Trophoblast cell (in vitro differentiated cells and primary cell): ENCODE data around the gene CCDC93.

Experiments used
- DNase-seq, 2 donors: peaks; one replicate each; pipeline ENCODE4 v3.0.0-alpha.2; 2016
- H2AFZ ChIP-seq: 2 replicates; pipeline ENCODE4 v1.6.1; 2013; ENCODE audit warnings: low read length, moderate library complexity, mild to moderate bottlenecking; ENCODE audit not compliant: insufficient read depth, poor library complexity
- H2AK5ac ChIP-seq: 2 replicates; pipeline ENCODE4 v1.6.1; 2013; ENCODE audit warnings: mild to moderate bottlenecking, low read length
- H2BK120ac ChIP-seq: 2 replicates; pipeline ENCODE4 v1.6.1; 2013; ENCODE audit warnings: low read length, mild to moderate bottlenecking, moderate library complexity; ENCODE audit not compliant: insufficient read depth, poor library complexity
- H2BK12ac ChIP-seq: 2 replicates; pipeline ENCODE4 v1.6.1; 2013; ENCODE audit warnings: mild to moderate bottlenecking, low read length, moderate library complexity
- H2BK5ac ChIP-seq: 2 replicates; pipeline ENCODE4 v1.6.1; 2013; ENCODE audit warnings: low read length, low read depth, moderate library complexity, mild to moderate bottlenecking; ENCODE audit not compliant: poor library complexity
- H3K14ac ChIP-seq: 2 replicates; pipeline ENCODE4 v1.6.1; 2013; ENCODE audit warnings: mild to moderate bottlenecking, low read length
- H3K18ac ChIP-seq: 2 replicates; pipeline ENCODE4 v1.6.1; 2013; ENCODE audit warnings: mild to moderate bottlenecking, low read length
- H3K23ac ChIP-seq: 2 replicates; pipeline ENCODE4 v1.6.1; 2013; ENCODE audit warnings: low read length
- H3K27ac ChIP-seq: 2 replicates; pipeline ENCODE4 v1.5.1; 2013; ENCODE audit warnings: low read depth, mild to moderate bottlenecking, inconsistent platforms, low read length, moderate library complexity
- H3K27me3 ChIP-seq: 2 replicates; pipeline ENCODE4 v1.6.1; 2013; ENCODE audit warnings: inconsistent platforms, mild to moderate bottlenecking, low read length, moderate library complexity; ENCODE audit not compliant: insufficient read depth
- H3K36me3 ChIP-seq, 2 experiments: 1 replicate in 1 of 2; 2 replicates in 1 of 2; pipeline ENCODE4 v1.6.1; 2013; ENCODE audit warnings: low read length in 2 of 2, mild to moderate bottlenecking in 2 of 2, moderate library complexity in 1 of 2; ENCODE audit not compliant: insufficient read depth in 2 of 2, control insufficient read depth in 1 of 2
- H3K4ac ChIP-seq: 2 replicates; pipeline ENCODE4 v1.6.1; 2013; ENCODE audit warnings: low read depth, mild to moderate bottlenecking, low read length, moderate library complexity
- H3K4me1 ChIP-seq, 2 experiments: 1 replicate in 1 of 2; 2 replicates in 1 of 2; pipeline ENCODE4 v1.6.1; 2013; ENCODE audit warnings: low read length in 2 of 2, mild to moderate bottlenecking in 2 of 2, moderate library complexity in 1 of 2; ENCODE audit not compliant: insufficient read depth in 2 of 2, control insufficient read depth in 1 of 2
- H3K4me2 ChIP-seq: 2 replicates; pipeline ENCODE4 v1.6.1; 2013; ENCODE audit warnings: inconsistent platforms, mild to moderate bottlenecking, low read length, moderate library complexity
- H3K4me3 ChIP-seq: 2 replicates; pipeline ENCODE4 v1.5.1; 2013; ENCODE audit warnings: mild to moderate bottlenecking, low read depth, low read length, inconsistent platforms
- H3K79me1 ChIP-seq: one replicate; pipeline ENCODE4 v1.6.1; 2013; ENCODE audit warnings: low read length
- H3K79me2 ChIP-seq: 2 replicates; pipeline ENCODE4 v1.6.1; 2013; ENCODE audit warnings: low read length, mild to moderate bottlenecking; ENCODE audit not compliant: control insufficient read depth, insufficient read depth, poor library complexity
- H3K9ac ChIP-seq: 2 replicates; pipeline ENCODE4 v1.6.1; 2013; ENCODE audit warnings: mild to moderate bottlenecking, low read length
- H3K9me3 ChIP-seq: 2 replicates; pipeline ENCODE4 v1.6.1; 2013; ENCODE audit warnings: low read depth, mild to moderate bottlenecking, control low read depth, inconsistent platforms, low read length; ENCODE audit not compliant: insufficient read depth
- H4K12ac ChIP-seq: 2 replicates; pipeline ENCODE4 v1.6.1; 2013; ENCODE audit warnings: low read depth, mild to moderate bottlenecking, low read length, moderate library complexity
- H4K8ac ChIP-seq: 2 replicates; pipeline ENCODE4 v1.6.1; 2013; ENCODE audit warnings: low read depth, mild to moderate bottlenecking, low read length, moderate library complexity
- H4K91ac ChIP-seq: one replicate; pipeline ENCODE4 v1.6.1; 2013; ENCODE audit warnings: low read depth, mild to moderate bottlenecking, low read length, moderate library complexity
- WGBS: extraction: QIAGEN DNeasy Blood & Tissue Kit; methylation state at CpG from one replicate; pipeline ENCODE4 v1.1.7; 2013; ENCODE audit warnings: missing lambda C conversion rate; ENCODE audit not compliant: insufficient read length, insufficient coverage; ENCODE audit errors: extremely low coverage; 5-methylcytosine and 5-hydroxymethylcytosine counted together

Gene CCDC93

GRCh38 chr2:118045286-118045685, 31.4 kb upstream of the CCDC93 start:
- Histone ChIP-seq H3K4ac (no peak overlapping the region), H3K27me3 (no peaks in the 10 kb centered on the region), H2AFZ (no peak overlapping the region), H4K12ac (no peak overlapping the region), H3K23ac (no peak overlapping the region), H3K9ac (no peak overlapping the region), H3K36me3 (no peaks in the 10 kb centered on the region), H4K8ac (no peak overlapping the region), H3K9me3 (peaks cover 1% of the 10 kb centered on the region), H3K4me3 (no peak overlapping the region), H2AK5ac (no peak overlapping the region), H3K14ac (no peak overlapping the region), H2BK120ac (no peak overlapping the region), H2BK12ac (no peak overlapping the region), H2BK5ac (no peak overlapping the region), H3K4me2 (no peak overlapping the region), H3K79me2 (no peaks in the 10 kb centered on the region), H4K91ac (no peak overlapping the region), H3K79me1 (no peaks in the 10 kb centered on the region), H3K18ac (no peak overlapping the region), H3K27ac (no peak overlapping the region), H3K4me1 (no peaks in the 10 kb centered on the region)
- DNase-seq: no peak
- WGBS: no CpG with 5 or more reads among the region's 1 CpG

- Histone ChIP-seq H3K4me2 (no peak overlapping the region), H2BK5ac (no peak overlapping the region), H2BK12ac (no peak overlapping the region), H3K79me2 (no peaks in the 10 kb centered on the region), H3K27me3 (no peaks in the 10 kb centered on the region), H4K12ac (no peak overlapping the region), H3K4me1 (no peaks in the 10 kb centered on the region), H3K9ac (no peak overlapping the region), H4K8ac (no peak overlapping the region), H3K18ac (no peak overlapping the region), H3K4me3 (no peak overlapping the region), H3K79me1 (no peaks in the 10 kb centered on the region), H4K91ac (no peak overlapping the region), H3K9me3 (peaks cover 1% of the 10 kb centered on the region), H3K27ac (no peak overlapping the region), H3K4ac (no peak overlapping the region), H2AFZ (no peak overlapping the region), H3K14ac (no peak overlapping the region), H2AK5ac (no peak overlapping the region), H3K36me3 (no peaks in the 10 kb centered on the region), H2BK120ac (no peak overlapping the region), H3K23ac (no peak overlapping the region)
- WGBS: no CpG with 5 or more reads among the region's 2 CpGs
- no peak for DNase-seq
Observed at GRCh38 chr2:118044854-118045253, 31.0 kb upstream of the CCDC93 start.

- Histone ChIP-seq H4K12ac (no peak overlapping the region), H3K27me3 (no peaks in the 10 kb centered on the region), H4K91ac (no peak overlapping the region), H4K8ac (no peak overlapping the region), H2BK120ac (no peak overlapping the region), H3K14ac (no peak overlapping the region), H3K4ac (no peak overlapping the region), H3K4me2 (no peak overlapping the region), H3K23ac (peak overlapping the region; percentile 71), H2BK5ac (no peak overlapping the region), H3K9me3 (peaks cover 1% of the 10 kb centered on the region), H3K36me3 (no peaks in the 10 kb centered on the region), H2AFZ (no peak overlapping the region), H3K9ac (no peak overlapping the region), H2BK12ac (no peak overlapping the region), H3K79me2 (no peaks in the 10 kb centered on the region), H3K18ac (no peak overlapping the region), H3K79me1 (no peaks in the 10 kb centered on the region), H3K4me3 (no peak overlapping the region), H3K27ac (no peak overlapping the region), H2AK5ac (no peak overlapping the region), H3K4me1 (no peaks in the 10 kb centered on the region)
- no peak for DNase-seq
- no CpG with 5 or more reads among the region's 6 CpGs for WGBS
Observed at GRCh38 chr2:118044103-118044716, 30.3 kb upstream of the CCDC93 start.

- Histone ChIP-seq H2AFZ (no peak overlapping the region), H2BK5ac (no peak overlapping the region), H3K79me2 (no peaks in the 10 kb centered on the region), H3K14ac (no peak overlapping the region), H3K27me3 (no peaks in the 10 kb centered on the region), H3K27ac (no peak overlapping the region), H3K4me3 (no peak overlapping the region), H2BK120ac (no peak overlapping the region), H4K91ac (no peak overlapping the region), H2AK5ac (no peak overlapping the region), H3K4ac (no peak overlapping the region), H2BK12ac (no peak overlapping the region), H3K36me3 (no peaks in the 10 kb centered on the region), H3K79me1 (no peaks in the 10 kb centered on the region), H3K4me1 (no peaks in the 10 kb centered on the region), H3K18ac (no peak overlapping the region), H3K23ac (no peak overlapping the region), H3K4me2 (no peak overlapping the region), H3K9me3 (peaks cover 1% of the 10 kb centered on the region), H4K8ac (no peak overlapping the region), H3K9ac (no peak overlapping the region), H4K12ac (no peak overlapping the region)
- WGBS: no CpG with 5 or more reads among the region's 7 CpGs
- DNase-seq: no peak
Observed at GRCh38 chr2:118040891-118041290, 27.0 kb upstream of the CCDC93 start.
